GM15510 (cell line): ENCODE measurements around the gene APLF.

ENCODE experiments used
- POLR2A ChIP-seq: IDR thresholded peaks from 3 replicates; pipeline ENCODE4 v1.6.1; 2011; ENCODE audit warnings: borderline replicate concordance; ENCODE audit not compliant: insufficient read length; ENCODE audit errors: extremely low read depth

The APLF gene

GRCh38 chr2:68456198-68456597 is 11.2 kb upstream of the APLF start:
- TF ChIP-seq POLR2A, result no peak

GRCh38 chr2:68458981-68459380 is 8.4 kb upstream of the APLF start:
- no peak for TF ChIP-seq POLR2A

GRCh38 chr2:68463287-68463877 is 4.0 kb upstream of the APLF start:
- no peak for TF ChIP-seq POLR2A

- no peak for TF ChIP-seq POLR2A
Observed at GRCh38 chr2:68464651-68465050, 2.7 kb upstream of the APLF start.

GRCh38 chr2:68465081-68465916 is 2.1 kb upstream of the APLF start:
- TF ChIP-seq POLR2A, result no peak

GRCh38 chr2:68466361-68466777 is 1.0 kb upstream of the APLF start:
- TF ChIP-seq POLR2A, result no peak

- no peak for TF ChIP-seq POLR2A
Observed at GRCh38 chr2:68466778-68467076, 658 bp upstream of the APLF start.

GRCh38 chr2:68468801-68469200 is 1.4 kb downstream of the APLF start:
- no peak for TF ChIP-seq POLR2A

GRCh38 chr2:68469935-68470334 is 2.5 kb downstream of the APLF start:
- no peak for TF ChIP-seq POLR2A

GRCh38 chr2:68471385-68471784 is 4.0 kb downstream of the APLF start:
- TF ChIP-seq POLR2A, result no peak

GRCh38 chr2:68472796-68473414 is 5.5 kb downstream of the APLF start:
- TF ChIP-seq POLR2A, result no peak

- no peak for TF ChIP-seq POLR2A
Observed at GRCh38 chr2:68475110-68475509, 7.7 kb downstream of the APLF start.

GRCh38 chr2:68475576-68475975 is 8.2 kb downstream of the APLF start:
- TF ChIP-seq POLR2A, result no peak

- TF ChIP-seq POLR2A, result no peak
Observed at GRCh38 chr2:68476454-68476853, 9.1 kb downstream of the APLF start.

GRCh38 chr2:68478688-68479087 is 11.3 kb downstream of the APLF start:
- no peak for TF ChIP-seq POLR2A

GRCh38 chr2:68482296-68482820 is 15.0 kb downstream of the APLF start:
- TF ChIP-seq POLR2A, result no peak
